Stimulated activated CD4-positive, alpha-beta T cell treated with anti-CD3 and anti-CD28 coated beads, Interleukin-15, amount 100 ng/mL, for 48 hours (primary cell): ENCODE measurements around the gene NTN5.
"Not testable (repeated sequence)": the region's sequence is repeated elsewhere in the genome, so short reads cannot be mapped to it uniquely, and the experiment has no call there.

Experiments used
- DNase-seq, 2 donors: peaks; one replicate each; pipeline ENCODE4 v3.0.0-alpha.2; 2020; ENCODE audit warnings: low read depth in 2 of 2

The NTN5 gene

DNA sequence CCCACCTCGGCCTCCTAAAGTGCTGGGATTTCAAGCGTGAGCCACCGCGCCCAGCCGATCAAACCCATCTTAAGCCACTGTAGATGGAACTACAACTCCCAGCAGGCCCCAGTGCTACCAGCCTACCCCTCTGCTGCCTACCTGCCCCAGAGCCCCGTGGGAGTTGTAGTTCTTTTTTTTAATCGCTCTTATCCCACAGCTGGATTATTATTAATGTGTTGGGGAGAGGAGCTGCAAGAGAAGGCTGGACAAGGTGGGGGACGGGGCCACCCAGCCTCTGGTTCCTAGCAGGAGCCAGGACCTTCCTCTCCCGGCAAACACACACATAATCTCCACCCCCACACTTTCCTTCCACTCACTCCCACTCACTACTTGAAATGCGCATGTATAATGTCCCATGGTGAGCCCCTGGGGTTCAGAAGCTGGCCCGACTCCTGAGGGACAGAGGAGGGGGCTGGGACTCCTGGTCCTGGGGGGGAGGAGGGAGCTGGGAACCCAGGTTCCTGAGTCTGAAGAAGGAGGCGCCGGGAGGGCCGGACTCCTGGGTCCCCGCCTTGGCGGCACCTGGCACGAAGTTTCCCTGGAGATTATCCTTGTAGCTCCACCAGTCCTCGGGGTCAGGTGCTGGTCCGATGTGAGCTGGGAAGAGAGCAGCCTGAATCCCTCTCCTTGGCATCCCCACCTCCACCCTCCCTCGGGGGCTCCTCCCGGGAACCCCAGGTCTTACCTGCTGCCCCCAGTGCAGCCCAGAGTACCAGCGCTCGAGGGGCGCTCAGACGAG, 27.8 kb downstream of the NTN5 start:
- DNase-seq: peak; percentile 63

DNA sequence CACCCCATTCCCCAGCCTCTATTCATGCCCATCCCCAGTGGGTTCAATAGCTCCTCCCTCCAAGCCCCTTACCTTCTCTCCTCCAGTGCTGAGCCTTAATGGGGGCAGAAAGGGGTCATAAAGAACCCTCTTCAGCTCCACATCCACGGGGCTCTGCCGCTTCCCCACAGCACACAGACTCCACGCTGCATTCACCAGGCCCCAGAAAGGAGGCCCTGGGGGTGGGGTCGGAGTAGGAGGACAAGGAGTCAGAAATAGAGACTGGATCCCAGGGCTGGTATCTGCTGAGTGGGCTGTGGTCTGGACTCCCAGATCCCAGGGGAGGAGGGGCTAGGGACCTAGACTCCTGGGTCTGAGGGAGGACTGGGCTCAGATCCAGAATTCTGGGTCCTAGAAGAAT, 28.5 kb downstream of the NTN5 start:
- no peak for DNase-seq

DNA sequence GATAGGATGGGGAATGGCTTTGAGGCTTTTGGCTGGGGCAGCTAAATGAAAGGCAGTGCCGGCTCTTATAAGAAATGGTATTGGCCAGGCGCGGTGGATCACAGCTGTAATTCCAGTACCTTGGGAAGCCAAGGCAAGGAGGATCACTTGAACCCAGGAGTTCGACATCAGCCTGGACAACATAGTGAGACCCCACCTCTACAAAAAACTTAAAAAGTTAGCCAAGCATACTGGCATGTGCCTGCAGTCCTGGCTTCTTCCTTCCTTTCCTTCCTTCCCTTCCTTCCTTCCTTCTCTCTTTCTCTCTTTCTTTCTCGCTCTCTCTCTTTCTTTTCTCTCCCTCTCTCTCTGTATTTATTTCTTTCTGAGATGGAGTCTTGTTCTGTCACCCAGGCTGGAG, 30.0 kb downstream of the NTN5 start:
- no peak for DNase-seq

DNA sequence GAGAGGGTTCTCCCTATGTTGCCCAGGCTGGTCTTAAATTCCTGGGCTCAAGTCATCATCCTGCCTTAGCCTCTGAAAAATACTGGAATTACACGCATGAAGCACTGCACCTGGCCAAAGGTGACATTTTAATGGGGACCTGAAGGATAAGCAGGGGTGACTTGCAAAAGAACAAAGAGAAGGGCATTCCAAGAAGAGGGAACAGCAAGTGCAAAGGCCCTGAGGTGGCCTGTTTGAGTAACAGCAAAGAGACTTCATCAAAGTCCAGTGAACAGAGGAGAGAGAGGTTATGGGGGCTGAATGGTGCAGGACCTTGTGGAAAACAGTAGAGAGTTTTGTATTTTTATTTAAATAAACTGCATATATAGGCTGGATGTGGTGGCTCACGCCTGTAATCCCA, 31.0 kb downstream of the NTN5 start:
- DNase-seq: no peak

DNA sequence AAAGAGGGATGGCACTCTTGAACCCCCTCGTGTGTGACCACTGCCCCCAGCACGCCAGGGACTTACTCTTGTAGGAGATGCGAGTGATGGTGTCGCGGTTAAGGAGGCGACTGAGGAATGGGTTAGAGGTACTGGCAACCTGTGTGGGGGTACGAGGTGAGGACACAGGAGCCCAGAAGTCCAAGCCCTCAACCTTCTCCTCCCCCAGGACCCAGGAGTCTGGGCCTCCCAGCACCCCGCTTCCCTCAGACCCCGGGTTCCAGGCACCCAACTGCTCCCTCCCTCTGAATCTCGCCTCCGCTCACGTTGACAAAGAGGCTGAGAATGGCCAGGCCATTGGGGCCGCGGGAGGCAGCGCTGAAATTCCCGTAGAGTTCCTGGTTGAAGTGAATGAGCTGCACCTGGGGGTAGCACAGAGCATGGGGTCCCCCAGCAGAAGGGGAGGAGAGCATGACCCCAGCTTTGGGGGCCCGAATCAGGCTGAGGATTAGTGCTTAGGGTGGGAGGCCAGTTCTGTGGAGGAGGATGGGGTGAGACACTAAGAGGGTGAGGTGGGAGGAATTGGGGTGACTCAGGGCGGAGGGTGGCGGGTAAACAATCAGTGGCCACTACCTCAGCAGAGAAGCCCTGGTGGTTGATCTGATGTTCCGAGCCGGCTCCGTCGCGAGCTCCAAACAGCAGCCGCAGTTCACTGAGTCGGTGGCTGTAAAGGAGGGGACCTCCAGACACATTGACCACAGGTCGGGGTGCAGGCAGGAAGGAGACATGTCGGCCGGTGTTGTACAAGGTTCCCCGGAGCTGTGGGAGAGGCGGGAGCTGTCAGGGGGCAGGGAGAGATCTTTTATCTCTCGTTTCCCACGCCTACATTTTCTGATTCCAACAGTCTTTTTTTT, 33.1 kb downstream of the NTN5 start:
- DNase-seq: no peak

DNA sequence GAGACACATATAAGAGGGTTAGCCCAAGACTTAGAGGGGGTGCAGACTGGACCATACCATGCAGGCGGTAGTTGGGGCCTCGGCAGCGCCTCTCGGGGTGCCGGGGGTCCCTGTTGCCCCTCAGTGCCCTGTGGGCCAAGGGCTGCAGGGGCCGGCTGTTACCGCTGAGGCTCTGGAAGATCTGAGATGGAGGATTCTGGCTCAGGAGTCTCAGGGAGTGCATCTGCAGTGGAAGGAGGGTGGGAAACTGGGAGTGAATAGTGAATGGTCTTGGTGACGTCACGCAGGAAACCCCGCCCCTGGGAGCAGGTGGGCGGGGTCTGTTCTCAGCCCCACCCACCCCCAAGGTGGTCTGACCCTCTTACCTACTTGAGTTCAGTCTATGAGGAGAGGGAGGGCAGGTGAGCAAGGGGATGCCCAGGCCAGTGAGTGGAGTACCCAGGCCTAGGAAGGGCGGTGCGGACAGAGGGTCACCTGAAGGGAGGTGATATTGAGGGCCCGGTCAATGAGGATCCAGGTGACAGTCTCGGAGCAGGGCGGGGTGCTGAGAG, 33.9 kb downstream of the NTN5 start:
- no peak for DNase-seq

DNA sequence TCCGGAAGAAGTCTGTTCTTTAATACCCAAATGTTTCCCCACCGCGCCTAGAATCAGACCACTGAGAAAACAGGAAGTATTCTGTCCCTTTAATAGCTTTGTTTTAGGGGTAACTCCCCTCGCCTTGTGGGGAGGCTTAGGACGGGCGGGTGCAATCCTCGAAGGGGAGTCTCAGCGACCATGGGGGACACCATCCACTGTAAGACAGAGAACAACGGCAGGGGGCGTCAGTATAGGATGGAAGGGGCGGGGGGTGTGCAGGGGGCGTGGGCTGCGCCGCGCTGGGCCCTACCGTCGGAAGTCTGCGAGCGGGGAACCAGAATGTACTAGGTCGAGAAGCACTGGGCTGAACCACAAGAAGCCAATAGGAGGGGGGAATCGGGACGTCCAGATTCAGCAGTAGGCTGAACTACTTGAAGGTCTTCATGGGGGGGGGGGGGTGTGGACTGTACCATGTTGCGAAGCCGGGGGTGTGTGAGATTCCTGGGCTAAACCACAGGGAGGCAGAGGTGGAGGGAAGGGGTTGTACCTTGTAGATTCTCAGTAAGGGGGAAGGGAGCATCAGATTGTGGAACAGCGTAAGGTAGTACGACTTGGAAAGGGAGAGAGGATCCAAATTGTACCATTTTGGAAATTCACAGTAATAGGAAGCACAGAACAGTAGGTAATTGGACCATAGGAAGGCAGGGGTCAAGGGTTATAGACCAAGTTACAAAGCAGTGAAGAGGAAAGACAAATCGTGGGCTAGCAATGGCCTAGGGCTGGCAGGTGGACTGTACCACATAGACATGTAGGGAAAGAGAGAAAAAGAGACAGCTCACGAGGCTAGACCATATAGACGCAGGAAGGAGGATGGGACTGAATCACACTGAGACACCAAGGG, 34.6 kb downstream of the NTN5 start:
- DNase-seq: peak; percentile 68 to 78

DNA sequence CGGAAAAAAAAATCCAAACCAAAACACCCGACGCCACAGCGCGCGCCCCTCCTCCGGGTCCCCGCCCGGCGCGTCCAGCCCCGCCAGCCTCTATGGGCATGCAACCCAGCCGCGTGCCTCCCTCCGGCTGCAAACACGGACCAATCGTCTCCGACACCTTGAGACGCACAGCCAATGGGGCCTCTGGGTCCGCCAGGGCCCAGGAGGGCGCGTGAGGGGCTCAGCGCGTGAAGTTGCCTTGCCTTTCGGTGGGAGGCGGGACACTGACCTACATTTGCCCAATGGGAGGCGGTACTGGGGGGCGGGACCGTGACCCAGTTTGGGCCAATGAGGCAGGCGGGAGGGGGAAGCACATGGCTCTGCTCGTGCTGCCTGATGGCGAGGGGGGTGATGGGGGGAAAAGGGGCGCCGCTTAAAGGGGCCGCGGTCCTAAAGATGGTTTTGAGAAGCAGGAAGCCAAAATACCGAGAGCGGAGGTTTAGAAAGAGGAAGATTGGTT, 35.3 kb downstream of the NTN5 start:
- peak; percentile 98 to 99 for DNase-seq

DNA sequence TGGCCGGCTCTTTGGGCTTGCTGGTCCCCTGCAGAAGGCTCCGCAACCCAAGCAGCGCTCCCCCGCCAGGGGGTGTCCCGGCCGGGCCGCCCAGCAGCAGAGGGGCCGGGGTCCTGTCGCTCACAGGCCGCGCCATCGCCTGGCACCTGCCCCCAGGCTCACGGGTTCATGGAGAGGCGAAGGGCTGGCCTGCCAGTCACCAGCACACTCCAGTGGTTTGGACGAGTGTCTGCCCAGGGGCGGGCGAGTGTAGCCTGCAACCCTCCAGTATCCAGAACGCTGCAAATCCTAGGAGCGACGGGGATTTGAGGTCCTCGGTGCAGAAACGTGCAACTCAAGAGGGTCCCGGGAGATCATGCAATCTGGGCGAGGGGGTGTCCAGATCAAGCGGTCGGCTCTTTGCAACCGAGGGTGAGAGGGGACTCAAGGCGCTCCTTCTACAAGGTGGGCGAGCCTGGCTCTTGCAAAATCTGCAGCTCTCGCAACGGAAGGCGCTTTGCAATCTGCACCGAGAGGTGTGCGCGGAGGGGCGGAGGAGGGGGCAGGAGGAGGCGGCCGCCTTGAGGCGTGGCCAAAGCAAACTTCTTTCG, 35.9 kb downstream of the NTN5 start, which contains the start of gene DBP:
DBP (minus strand) TSS at position 521 of the 590 bp plus-strand sequence; CDS start at position 136, 385 bp downstream.
- no peak for DNase-seq

DNA sequence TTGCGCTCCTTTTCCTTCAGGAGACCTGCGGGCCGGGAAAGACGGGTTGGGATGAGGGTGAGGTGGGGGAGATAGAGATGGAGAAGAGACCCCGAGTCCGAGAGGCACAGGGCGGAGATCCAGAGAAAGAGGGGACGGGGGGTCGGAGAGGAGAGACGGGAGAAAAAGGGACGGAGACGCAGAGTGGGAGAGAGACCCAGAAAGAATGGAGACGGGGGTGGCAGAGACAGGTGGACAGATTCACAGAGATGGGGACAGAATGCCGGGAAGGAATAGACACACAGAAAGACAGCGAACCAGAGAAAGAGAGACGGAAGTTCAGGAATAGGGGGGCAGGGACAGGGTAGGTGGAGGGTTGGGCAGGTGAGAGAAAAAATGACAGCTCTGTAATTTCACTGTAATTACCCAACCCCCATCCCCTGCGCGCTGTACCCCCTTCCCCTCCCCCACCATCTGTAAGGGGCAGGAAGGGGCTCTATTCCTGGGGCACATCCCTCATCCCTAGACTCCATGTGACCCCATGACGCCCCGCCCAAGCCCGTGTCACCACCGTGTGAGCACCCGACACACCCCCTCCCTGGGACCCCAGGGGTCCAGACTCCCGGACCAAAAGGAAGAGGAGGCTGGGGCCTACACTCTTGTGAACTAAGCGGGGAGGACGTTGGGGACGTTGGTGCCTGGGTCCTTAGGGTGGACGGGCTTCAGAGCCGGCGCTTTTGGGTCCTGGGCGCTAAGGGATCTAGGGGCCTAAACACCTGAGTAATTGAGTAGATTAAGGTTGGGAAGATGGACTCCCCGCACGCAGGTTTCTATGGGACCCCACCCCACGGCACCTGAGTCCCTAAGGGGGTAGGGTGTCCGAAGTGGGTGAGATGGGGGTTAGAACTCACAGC, 36.6 kb downstream of the NTN5 start:
- DNase-seq: no peak

DNA sequence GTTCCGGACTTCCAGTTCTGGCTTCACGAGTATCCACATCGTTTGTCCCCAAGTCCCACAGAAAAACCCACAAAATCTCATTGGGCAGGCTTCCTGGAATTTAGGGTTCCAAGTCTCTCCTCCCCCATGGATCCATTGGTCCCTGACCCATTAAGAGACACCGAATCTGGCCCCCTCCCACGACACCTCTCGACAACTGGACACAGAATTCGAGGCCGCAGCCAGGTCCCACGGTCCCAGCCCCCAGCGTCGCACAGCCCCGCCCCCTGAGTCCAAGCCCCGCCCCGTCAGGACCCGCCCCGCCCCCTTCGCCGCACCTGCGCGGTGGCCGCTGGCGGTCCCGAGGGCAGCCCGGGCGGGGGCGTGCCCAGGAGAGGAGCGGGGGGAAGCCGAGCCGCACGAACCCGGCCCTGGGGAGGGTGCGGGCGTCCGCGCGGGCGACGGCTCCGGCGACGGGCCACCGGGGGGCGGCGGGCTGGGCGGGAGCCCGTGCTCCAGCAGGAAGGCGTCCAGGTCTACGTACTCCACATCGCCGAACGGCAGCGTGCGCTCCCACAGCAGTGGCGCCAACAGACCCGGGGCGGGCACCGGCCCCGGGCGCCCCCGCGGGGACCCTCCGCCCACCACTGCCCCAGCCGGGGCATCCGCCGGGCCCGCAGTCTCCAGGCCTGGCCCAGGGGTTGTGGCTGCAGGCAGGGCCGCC, 37.4 kb downstream of the NTN5 start:
- DNase-seq: peak in 1 of 2 donors; percentile 68

DNA sequence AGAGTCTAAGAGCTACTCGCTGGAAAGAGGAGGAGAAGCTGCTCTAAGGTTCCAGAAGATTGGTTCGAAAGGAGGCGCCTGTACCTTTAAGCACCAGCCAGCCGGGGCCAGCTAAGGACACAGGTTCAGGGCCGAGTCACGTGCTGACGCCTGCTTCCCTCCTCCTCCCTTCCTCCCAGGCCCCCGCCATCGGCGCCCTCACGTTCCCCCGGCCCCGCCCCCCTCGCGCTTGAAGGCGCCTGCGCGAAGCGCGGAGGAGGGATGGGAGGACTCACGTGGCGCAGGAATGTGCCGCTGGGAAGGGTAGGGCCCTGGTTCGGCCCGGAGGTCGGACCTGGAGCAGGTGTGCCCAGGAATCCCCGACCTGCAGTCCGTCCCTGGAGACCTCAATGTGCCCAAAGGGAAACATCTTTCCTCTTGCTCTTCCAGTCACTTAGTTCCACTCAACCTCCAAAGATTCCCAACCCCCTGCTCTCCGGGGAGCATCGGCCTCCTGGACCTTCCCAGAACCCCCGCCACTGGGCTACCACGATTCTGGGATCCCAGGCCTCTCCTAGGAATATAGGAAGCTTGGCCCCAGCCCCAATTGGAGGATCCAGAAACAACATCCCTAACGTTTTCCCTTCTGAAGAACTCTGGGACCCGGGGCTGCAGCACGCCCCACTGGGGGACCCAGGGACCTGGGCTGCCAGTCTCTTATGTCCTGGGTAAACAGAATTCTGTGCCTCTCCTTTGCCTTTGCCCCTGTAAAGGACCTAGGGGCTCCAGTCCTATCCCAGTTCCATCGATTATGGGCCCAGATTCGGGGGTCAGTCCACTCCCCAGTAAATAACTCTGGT, 38.2 kb downstream of the NTN5 start:
- peak; percentile 90 to 91 for DNase-seq

DNA sequence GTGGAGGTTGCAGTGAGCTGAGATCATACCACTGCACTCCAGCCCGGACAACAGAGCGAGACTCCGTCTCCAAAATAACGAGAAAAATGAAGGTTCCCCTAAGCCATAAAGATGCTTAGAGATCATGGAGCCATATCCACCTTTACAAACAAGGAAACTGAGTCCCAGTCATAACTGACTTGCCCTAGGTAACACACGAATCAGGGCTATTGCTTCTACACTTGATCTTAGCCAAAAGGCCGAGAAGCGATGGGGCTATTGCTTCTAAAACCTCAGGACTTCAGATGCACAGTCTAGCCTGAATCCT, 38.8 kb downstream of the NTN5 start:
- no peak for DNase-seq

DNA sequence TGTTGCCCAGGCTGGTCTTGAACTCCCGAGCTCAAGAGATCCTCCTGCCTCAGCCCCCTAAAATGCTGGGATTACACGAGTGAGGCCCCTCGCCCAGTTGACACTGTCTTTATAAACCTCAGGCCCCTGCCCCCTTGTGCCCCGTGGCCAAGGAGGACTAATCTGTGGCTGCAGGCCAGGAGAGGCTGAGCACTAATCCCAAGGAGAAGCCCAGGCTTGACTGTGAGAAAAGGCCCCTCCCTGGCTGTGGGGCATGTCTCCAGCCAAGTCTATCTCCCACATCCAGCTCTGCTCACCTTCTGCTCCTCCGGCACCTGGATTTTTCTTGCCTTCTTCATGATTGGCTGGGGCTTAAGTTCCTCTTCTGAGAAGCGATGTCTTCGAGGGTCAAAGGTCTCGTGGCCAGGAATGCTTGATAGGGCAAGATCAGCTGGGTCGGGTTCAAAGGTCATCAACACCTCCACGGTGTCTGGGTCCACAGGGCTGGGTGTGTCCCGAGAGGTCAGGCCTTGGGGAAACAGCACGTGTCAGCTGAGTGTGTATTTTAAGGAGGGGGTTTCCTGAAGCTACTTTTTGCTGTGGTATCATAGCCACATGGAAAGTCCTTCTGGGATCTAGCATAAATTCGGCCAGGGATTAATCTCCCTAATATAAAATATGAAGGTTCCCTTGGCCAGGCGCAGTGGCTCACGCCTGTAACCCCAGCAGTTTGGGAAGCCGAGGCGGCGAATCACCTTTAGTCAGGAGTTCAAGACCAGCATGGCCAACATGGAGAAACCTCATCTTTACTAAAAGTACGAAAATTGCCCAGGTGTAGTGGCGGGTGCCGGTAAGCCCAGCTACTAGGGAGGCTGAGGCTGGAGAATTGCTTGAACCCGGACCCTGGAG, 39.4 kb downstream of the NTN5 start:
- no peak for DNase-seq

DNA sequence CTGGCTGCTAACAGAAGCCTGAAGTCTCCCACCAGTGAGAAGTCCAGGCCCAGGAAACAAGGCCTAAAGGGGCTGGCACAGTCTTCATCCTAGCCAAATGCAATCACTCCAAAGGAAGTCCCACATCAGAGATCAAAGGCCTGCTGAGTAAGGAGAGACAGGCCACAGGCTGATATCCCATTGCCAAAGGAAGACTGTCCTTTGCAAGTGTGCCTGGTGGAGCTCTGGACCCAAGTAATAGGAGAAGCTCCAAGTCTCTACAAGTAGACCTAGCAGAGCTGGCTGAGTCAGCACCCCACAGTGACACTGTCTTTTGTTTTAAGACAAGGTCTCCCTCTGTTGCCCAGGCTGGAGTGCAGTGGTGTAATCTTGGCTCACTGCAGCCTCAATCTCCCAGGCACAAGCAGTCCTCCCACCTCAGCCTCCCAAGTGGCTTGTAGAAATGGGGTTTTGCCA, 40.1 kb downstream of the NTN5 start:
- DNase-seq: no peak

DNA sequence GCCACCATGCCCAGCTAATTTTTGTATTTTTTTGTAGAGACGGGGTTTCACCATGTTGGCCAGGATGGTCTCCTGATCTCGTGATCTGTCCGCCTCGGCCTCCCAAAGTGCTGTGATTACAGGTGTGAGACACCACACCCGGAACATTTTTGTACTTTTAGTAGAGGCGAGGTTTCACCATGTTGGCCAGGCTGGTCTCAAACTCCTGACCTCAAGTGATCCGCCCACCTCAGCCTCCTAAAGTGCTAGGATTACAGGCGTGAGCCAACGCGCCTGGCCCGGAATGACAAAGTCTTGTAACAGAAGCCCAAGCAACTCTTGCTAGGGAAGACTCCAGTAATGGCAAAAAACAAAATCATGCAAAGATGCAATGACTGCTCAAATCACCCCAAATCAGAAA, 40.5 kb downstream of the NTN5 start:
- not testable (repeated sequence) for DNase-seq

DNA sequence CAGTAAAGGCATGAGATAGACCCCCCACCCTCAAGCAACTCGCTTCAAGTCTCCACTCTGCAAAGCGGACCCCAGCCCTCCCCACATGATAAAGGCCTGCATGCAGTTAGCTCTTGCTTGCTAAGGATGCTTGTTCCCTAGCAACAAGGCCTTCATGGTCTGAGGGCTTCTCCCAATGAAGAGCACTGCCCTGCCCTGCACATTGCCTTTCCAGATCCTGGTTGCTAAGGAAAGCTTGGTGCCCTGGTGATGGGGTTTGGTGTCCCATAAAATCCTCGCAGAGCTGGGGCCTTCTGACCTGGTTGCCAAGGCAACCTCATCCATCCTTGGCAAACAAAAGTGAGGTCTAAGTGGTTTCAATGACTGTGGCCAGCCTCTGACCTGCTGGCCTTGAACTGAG, 41.6 kb downstream of the NTN5 start:
- DNase-seq: no peak
